Measurements from ENCODE around the gene HOXA3. TPM values are rescaled to one million over a fixed set of nuclear protein-coding genes. Genes with fewer than 3 reads are reported as not detected.

HOXA3 gene
- total and polyA plus RNA-seq, 2 donors (not counting 1 experiment from before 2014, with no cell fraction given) = 0.68 to 1.5 TPM

- Histone ChIP-seq H3K4me1 (ENCODE audit: control insufficient read depth, extremely low read depth, insufficient read depth, low read length) (no peaks in the 10 kb centered on the region), H3K4me3 (replicated peaks in 1 of 4; ENCODE audit: control extremely low read depth in 1 of 4, insufficient read depth in 1 of 4, low read depth in 3 of 4, low read length in 4 of 4) (no peak overlapping the region), H3K36me3 (ENCODE audit: control insufficient read depth, insufficient read depth, low read length) (no peaks in the 10 kb centered on the region), H3K27ac (ENCODE audit: insufficient read depth, low read length) (no peak overlapping the region), H3K4me2 (ENCODE audit: extremely low read depth, insufficient read depth, low read length) (no peak overlapping the region), H3K27me3 (ENCODE audit: control insufficient read depth, insufficient read depth, low read length) (peaks cover 88% of the 10 kb centered on the region), H3K9me3 (ENCODE audit: control insufficient read depth, insufficient read depth, low read depth, low read length) (no peaks in the 10 kb centered on the region), H4K20me1 (ENCODE audit: control insufficient read depth, extremely low read depth, insufficient read depth, low read length) (no peaks in the 10 kb centered on the region), H3K9ac (ENCODE audit: insufficient read depth, low read length) (no peak overlapping the region), H3K79me2 (ENCODE audit: control insufficient read depth, insufficient read depth, low read length) (no peaks in the 10 kb centered on the region), H2AFZ (ENCODE audit: low read length) (no peak overlapping the region)
- no peak for DNase-seq (ENCODE audit: low read depth in 2 of 2)
- TF ChIP-seq CTCF (conservative IDR thresholded peaks at IDR 0.05 in 1 of 2, IDR thresholded peaks at IDR 0.05 in 1 of 2; ENCODE audit: low read depth in 1 of 2, low read length in 2 of 2) (no peak), EZH2 (IDR thresholded peaks at IDR 0.05; ENCODE audit: low read length, missing control alignments) (no peak)
Measured at GRCh38 chr7:27170426-27171324, 18.3 kb upstream of the HOXA3 start.

GRCh38 chr7:27169658-27170425 lies 17.5 kb upstream of the HOXA3 start:
- Histone ChIP-seq H4K20me1 (ENCODE audit: control insufficient read depth, extremely low read depth, insufficient read depth, low read length) (no peaks in the 10 kb centered on the region), H3K79me2 (ENCODE audit: control insufficient read depth, insufficient read depth, low read length) (no peaks in the 10 kb centered on the region), H3K9me3 (ENCODE audit: control insufficient read depth, insufficient read depth, low read depth, low read length) (no peaks in the 10 kb centered on the region), H3K4me2 (ENCODE audit: extremely low read depth, insufficient read depth, low read length) (no peak overlapping the region), H3K36me3 (ENCODE audit: control insufficient read depth, insufficient read depth, low read length) (no peaks in the 10 kb centered on the region), H3K27ac (ENCODE audit: insufficient read depth, low read length) (no peak overlapping the region), H3K9ac (ENCODE audit: insufficient read depth, low read length) (no peak overlapping the region), H3K4me1 (ENCODE audit: control insufficient read depth, extremely low read depth, insufficient read depth, low read length) (no peaks in the 10 kb centered on the region), H3K27me3 (ENCODE audit: control insufficient read depth, insufficient read depth, low read length) (peaks cover 89% of the 10 kb centered on the region), H2AFZ (ENCODE audit: low read length) (no peak overlapping the region), H3K4me3 (replicated peaks in 1 of 4; ENCODE audit: control extremely low read depth in 1 of 4, insufficient read depth in 1 of 4, low read depth in 3 of 4, low read length in 4 of 4) (no peak overlapping the region)
- TF ChIP-seq EZH2 (IDR thresholded peaks at IDR 0.05; ENCODE audit: low read length, missing control alignments) (peak; percentile 81), CTCF (conservative IDR thresholded peaks at IDR 0.05 in 1 of 2, IDR thresholded peaks at IDR 0.05 in 1 of 2; ENCODE audit: low read depth in 1 of 2, low read length in 2 of 2) (no peak)
- DNase-seq (ENCODE audit: low read depth in 2 of 2) = no peak

GRCh38 chr7:27168265-27168947 lies 16.0 kb upstream of the HOXA3 start:
- DNase-seq (ENCODE audit: low read depth in 2 of 2) = no peak
- Histone ChIP-seq H3K4me2 (ENCODE audit: extremely low read depth, insufficient read depth, low read length) (no peak overlapping the region), H3K9me3 (ENCODE audit: control insufficient read depth, insufficient read depth, low read depth, low read length) (no peaks in the 10 kb centered on the region), H3K4me3 (replicated peaks in 1 of 4; ENCODE audit: control extremely low read depth in 1 of 4, insufficient read depth in 1 of 4, low read depth in 3 of 4, low read length in 4 of 4) (no peak overlapping the region), H3K36me3 (ENCODE audit: control insufficient read depth, insufficient read depth, low read length) (no peaks in the 10 kb centered on the region), H4K20me1 (ENCODE audit: control insufficient read depth, extremely low read depth, insufficient read depth, low read length) (no peaks in the 10 kb centered on the region), H3K27ac (ENCODE audit: insufficient read depth, low read length) (no peak overlapping the region), H3K9ac (ENCODE audit: insufficient read depth, low read length) (no peak overlapping the region), H2AFZ (ENCODE audit: low read length) (no peak overlapping the region), H3K79me2 (ENCODE audit: control insufficient read depth, insufficient read depth, low read length) (no peaks in the 10 kb centered on the region), H3K27me3 (ENCODE audit: control insufficient read depth, insufficient read depth, low read length) (peaks cover 91% of the 10 kb centered on the region), H3K4me1 (ENCODE audit: control insufficient read depth, extremely low read depth, insufficient read depth, low read length) (no peaks in the 10 kb centered on the region)
- no peak for TF ChIP-seq EZH2 (IDR thresholded peaks at IDR 0.05; ENCODE audit: low read length, missing control alignments)
- TF ChIP-seq CTCF (conservative IDR thresholded peaks at IDR 0.05 in 1 of 2, IDR thresholded peaks at IDR 0.05 in 1 of 2; ENCODE audit: low read depth in 1 of 2, low read length in 2 of 2) = no peak

Data from fibroblast of lung (primary cell).